Left lung (tissue), 10 donors: ENCODE data around the gene DDX56. TPM values are rescaled to one million over a fixed set of nuclear protein-coding genes. Genes with fewer than 3 reads are reported as not detected.
"Not testable (repeated sequence)": the region's sequence is repeated elsewhere in the genome, so short reads cannot be mapped to it uniquely, and the experiment has no call there.

Source experiments
- ATAC-seq: fragments of 200-7000 bp; cut with Tn5 transposase; one replicate; pipeline ENCODE4 v1.9.1; 2020; ENCODE audit warnings: moderate library complexity
- DNase-seq, 4 donors: peaks; one replicate each; pipeline ENCODE4 v3.0.0-alpha.2; 2013 to 2020
- H3K27ac ChIP-seq, 2 donors: fragments of 200-600 bp; sonication (generic) in 1 of 2; one replicate each; pipeline versions ENCODE4 v1.5.0 to v1.8.0; 2020 to 2021
- H3K27me3 ChIP-seq, 2 donors: fragments of 200-600 bp; sonication (generic) in 1 of 2; one replicate each; pipeline versions ENCODE4 v1.5.0 to v1.8.0; 2020 to 2021
- H3K36me3 ChIP-seq, 2 donors: fragments of 200-600 bp; sonication (generic) in 1 of 2; one replicate each; pipeline versions ENCODE4 v1.5.0 to v1.8.0; 2020 to 2021
- H3K4me1 ChIP-seq, 2 donors: fragments of 200-600 bp; one replicate each; pipeline ENCODE4 v1.8.0; 2021
- H3K4me3 ChIP-seq, 2 donors: fragments of 200-600 bp; sonication (generic) in 1 of 2; one replicate each; pipeline versions ENCODE4 v1.5.0 to v1.8.0; 2020 to 2021; ENCODE audit warnings: mild to moderate bottlenecking in 1 of 2
- H3K9me3 ChIP-seq, 2 donors: fragments of 200-600 bp; sonication (generic) in 1 of 2; one replicate each; pipeline versions ENCODE4 v1.5.0 to v1.8.0; 2020 to 2021
- intact Hi-C, 2 donors: fragments of 100-400 bp; cut with DNase I; formaldehyde crosslinking; loops; one replicate each; pipeline versions ENCODE4 v1.11.2 to v1.14.2; 2022
- polyA plus RNA-seq, 6 donors: library from polyadenylated mRNA; unstranded; fragments of 120-200 nt; gene quantifications; one replicate each; pipeline ENCODE4 v1.2.1, GENCODE V29; 2013; ENCODE audit not compliant: insufficient read length in 6 of 6
- total RNA-seq, 2 donors: library from RNA; stranded (reverse); fragmentation: NEBNext Ultra II Directional; extraction: Animal tissue kit (Norgen Biotek cat#: 25700); gene quantifications; one replicate each; pipeline ENCODE4 v1.2.1, GENCODE V29; 2021
- TF ChIP-seq, protein P1 (sequence below), 2 donors: fragments of 200-600 bp; sonication (generic) in 1 of 2; IDR thresholded peaks; one replicate each; pipeline versions ENCODE4 v1.5.0 to v1.8.0; 2021; ENCODE audit warnings: antibody characterized with exemption in 2 of 2
- donor health status: DM: no; HTN: yes; CAD: no.
- donor health status: DM: no; HTN: no; CAD: no.

Gene DDX56
- total and polyA plus RNA-seq, 8 donors: 43.1 to 86.1 (median 70.8) TPM

DNA sequence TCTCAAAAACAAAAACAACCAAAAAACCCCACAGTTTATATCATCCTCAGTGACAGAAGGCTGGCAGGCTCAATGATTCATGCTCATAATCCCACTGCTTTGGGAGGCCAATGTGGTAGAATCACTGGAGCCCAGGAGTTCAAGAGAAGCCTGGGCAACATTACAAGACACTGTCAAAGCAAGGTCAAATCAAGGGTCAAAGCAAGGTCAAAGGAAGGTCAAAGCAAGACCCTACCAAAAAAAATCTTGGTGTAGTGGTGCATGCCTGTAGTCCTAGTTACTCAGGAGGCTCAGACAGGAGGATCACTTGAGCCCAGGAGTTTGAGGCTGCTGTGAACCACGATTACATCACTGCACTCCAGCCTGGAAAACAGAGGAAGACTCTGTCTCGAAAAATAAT lies 18.4 kb downstream of the DDX56 start:
- Histone ChIP-seq H3K36me3 (no peaks in the 10 kb centered on the region), H3K4me1 (no peaks in the 10 kb centered on the region), H3K9me3 (no peaks in the 10 kb centered on the region), H3K27ac (no peak overlapping the region), H3K27me3 (no peaks in the 10 kb centered on the region), H3K4me3 (no peak overlapping the region)
- no peak for DNase-seq
- no peak for ATAC-seq
- TF ChIP-seq, protein P1, sequence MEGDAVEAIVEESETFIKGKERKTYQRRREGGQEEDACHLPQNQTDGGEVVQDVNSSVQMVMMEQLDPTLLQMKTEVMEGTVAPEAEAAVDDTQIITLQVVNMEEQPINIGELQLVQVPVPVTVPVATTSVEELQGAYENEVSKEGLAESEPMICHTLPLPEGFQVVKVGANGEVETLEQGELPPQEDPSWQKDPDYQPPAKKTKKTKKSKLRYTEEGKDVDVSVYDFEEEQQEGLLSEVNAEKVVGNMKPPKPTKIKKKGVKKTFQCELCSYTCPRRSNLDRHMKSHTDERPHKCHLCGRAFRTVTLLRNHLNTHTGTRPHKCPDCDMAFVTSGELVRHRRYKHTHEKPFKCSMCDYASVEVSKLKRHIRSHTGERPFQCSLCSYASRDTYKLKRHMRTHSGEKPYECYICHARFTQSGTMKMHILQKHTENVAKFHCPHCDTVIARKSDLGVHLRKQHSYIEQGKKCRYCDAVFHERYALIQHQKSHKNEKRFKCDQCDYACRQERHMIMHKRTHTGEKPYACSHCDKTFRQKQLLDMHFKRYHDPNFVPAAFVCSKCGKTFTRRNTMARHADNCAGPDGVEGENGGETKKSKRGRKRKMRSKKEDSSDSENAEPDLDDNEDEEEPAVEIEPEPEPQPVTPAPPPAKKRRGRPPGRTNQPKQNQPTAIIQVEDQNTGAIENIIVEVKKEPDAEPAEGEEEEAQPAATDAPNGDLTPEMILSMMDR (IDR thresholded peaks at IDR 0.05): no peak
- intact Hi-C loops: no loop called here

DNA sequence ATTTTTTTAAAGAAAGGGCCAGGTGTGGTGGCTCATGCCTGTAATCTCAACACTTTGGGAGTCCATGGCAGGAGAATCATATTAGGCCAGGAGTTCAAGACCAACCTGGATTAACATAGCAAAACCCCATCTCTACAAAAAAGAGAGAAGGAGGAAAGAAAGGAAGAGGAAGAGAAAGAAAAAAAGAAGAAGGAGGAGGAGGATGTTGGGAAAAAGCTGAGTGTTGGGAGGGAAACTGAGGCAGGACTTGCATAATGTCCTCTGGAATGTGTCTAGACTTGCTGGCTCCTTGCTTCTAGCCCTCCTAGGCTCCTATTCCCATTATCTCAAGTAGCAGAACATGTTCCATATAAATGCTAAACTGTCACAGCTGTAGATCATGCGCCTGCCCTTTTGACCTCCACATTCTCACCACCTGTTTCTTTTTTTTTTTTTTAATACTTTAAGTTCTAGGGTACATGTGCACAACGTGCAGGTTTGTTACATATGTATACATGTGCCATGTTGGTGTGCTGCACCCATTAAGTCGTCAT lies 21.2 kb downstream of the DDX56 start:
- H3K4me3 ChIP-seq, ATAC-seq, H3K36me3 ChIP-seq, H3K27ac ChIP-seq, H3K9me3 ChIP-seq, H3K27me3 ChIP-seq, DNase-seq, H3K4me1 ChIP-seq, intact Hi-C loops: not testable (repeated sequence)

DNA sequence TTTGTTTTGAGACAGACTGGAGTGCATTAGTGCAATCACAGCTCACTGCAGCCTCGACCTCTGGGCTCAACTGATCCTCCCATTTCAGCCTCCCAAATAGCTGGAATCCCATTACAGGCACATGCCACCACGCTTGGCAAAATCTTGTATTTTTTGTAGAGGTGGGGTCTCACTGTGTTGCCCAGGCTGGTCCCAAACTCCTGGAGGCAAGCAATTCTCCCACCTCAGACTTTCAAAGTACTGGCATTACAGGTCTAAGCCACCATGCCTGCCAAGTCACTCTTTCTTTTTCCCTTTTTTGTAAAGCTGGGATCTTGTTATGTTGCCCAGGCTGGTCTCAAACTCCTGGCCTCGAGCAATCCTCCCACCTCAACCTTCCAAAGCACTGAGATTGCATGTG lies 24.3 kb downstream of the DDX56 start:
- Histone ChIP-seq H3K36me3 (no peaks in the 10 kb centered on the region), H3K4me3 (no peak overlapping the region), H3K4me1 (no peaks in the 10 kb centered on the region), H3K27me3 (no peaks in the 10 kb centered on the region), H3K9me3 (no peaks in the 10 kb centered on the region), H3K27ac (no peak overlapping the region)
- TF ChIP-seq, protein P1 (IDR thresholded peaks at IDR 0.05): no peak
- intact Hi-C loops: no loop called here
- ATAC-seq (no peak), DNase-seq (no peak)

DNA sequence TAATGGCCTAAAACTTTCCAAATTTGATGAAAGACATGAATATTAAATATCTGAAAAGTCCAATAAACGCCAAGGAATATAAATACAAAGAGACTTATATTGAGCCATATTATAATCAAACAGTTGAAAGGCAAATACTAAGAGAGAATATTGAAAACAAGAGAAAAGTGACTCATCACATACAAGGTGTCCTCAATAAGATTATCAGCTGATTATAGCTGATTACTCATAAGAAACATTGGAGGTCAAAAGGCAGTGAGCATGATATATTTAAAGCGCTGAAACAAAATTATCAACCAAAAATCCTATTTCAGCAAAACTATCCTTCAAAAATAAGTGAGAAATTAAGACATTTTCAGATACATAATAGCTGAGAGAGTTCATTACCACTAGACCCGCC lies 24.8 kb downstream of the DDX56 start:
- TF ChIP-seq, protein P1 (IDR thresholded peaks at IDR 0.05): no peak
- ATAC-seq (no peak), DNase-seq (no peak)
- intact Hi-C loops: no loop called here
- Histone ChIP-seq H3K27ac (no peak overlapping the region), H3K4me3 (no peak overlapping the region), H3K9me3 (no peaks in the 10 kb centered on the region), H3K27me3 (no peaks in the 10 kb centered on the region), H3K36me3 (no peaks in the 10 kb centered on the region), H3K4me1 (no peaks in the 10 kb centered on the region)

DNA sequence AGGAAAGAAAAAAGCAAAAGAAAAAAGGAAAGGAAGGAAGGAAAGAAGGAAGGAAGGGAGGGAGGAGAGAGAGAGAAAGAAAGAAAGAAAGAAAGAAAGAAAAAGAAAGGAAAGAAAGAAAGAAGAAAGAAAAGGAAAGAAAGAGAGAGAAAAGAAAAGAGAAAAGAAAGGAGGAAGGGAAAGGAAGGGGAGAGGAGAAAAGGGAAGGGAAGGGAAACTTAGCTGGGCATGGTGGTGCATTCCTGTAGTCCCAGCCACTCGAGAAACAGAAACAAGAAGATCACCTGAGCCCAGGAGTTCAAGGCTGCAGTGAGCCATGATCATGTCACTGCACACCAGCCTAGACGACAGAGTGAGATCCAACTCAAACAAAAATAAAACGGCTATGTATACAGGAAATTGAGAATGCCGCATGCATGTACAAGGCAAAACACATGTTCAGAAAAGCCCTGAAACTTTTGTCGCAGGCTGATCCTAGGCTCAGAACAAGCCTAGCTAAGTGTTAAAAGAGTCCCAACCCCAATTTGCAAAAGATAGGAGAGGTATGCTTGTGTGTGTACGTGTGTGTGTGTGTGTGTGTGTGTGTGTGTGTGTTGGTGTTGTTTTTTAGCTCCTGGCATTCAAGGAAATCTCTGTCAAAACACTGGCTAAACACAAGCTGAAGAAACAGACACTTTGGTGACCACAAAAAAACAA lies 26.0 kb downstream of the DDX56 start:
- TF ChIP-seq, protein P1 (IDR thresholded peaks at IDR 0.05): no peak
- Histone ChIP-seq H3K4me3 (no peak overlapping the region), H3K4me1 (peaks cover 0 to 4% of the 10 kb centered on the region in 2 donors), H3K27ac (no peak overlapping the region), H3K36me3 (no peaks in the 10 kb centered on the region), H3K27me3 (no peaks in the 10 kb centered on the region), H3K9me3 (no peaks in the 10 kb centered on the region)
- ATAC-seq (no peak), DNase-seq (no peak)
- intact Hi-C loops: no loop called here
